Measurements from ENCODE around the gene MSANTD1. TPM values are rescaled to one million over a fixed set of nuclear protein-coding genes. Genes with fewer than 3 reads are reported as not detected.

Gene MSANTD1
- total and polyA plus RNA-seq, 10 of the 15 experiments (the other 5 are each of a cell fraction or from before 2014, with no cell fraction given), result 0.07 to 0.87 (median 0.22) TPM; not detected in 2

DNA sequence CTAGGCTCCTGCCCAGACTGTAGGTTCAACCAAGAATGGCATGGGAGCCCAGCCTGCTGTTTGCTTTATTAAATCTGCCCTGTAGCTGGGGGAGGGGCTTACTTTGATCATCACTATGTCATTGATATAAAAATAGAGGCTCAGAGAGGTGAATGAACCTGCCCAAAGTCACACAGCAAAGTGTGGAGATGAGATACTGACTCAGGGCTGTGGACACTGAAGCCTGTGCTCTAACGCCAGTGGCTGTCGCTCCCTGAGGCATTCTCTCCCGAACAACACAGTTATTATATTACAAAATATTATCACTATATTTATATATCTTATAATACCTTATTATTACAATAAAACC lies 3.5 kb downstream of the MSANTD1 start (continued):
- no peak for TF ChIP-seq CEBPB (IDR thresholded peaks at IDR 0.05; ENCODE audit: borderline replicate concordance in 1 of 2, low read depth in 2 of 2, low read length in 2 of 2)
- no peak for TF ChIP-seq NR2C2 (IDR thresholded peaks at IDR 0.05; ENCODE audit: borderline replicate concordance, control insufficient read depth, insufficient read length, low read depth)
- TF ChIP-seq RELA (IDR thresholded peaks at IDR 0.05; ENCODE audit: borderline replicate concordance, partially characterized antibody), result no peak
- TF ChIP-seq IKZF1 (conservative IDR thresholded peaks at IDR 0.05), result no peak
- TF ChIP-seq CHD1 (IDR thresholded peaks at IDR 0.05; ENCODE audit: low read depth, low read length), result no peak
- no peak for TF ChIP-seq CREB1 (IDR thresholded peaks at IDR 0.05; ENCODE audit: low read depth)
- TF ChIP-seq GATAD2B (conservative IDR thresholded peaks at IDR 0.05; ENCODE audit: low read depth), result no peak

- no peak for TF ChIP-seq TCF3 (IDR thresholded peaks at IDR 0.05; ENCODE audit: borderline replicate concordance, insufficient read depth, low read depth, low read length)
- no peak for TF ChIP-seq ZNF217 (IDR thresholded peaks at IDR 0.05)
- no peak for TF ChIP-seq MYB (IDR thresholded peaks at IDR 0.05; ENCODE audit: borderline replicate concordance, low read depth, low read length)
- TF ChIP-seq PML (IDR thresholded peaks at IDR 0.05; ENCODE audit: low read length), result no peak
- no peak for TF ChIP-seq CEBPZ (IDR thresholded peaks at IDR 0.05; ENCODE audit: low read depth, low read length)
- no peak for TF ChIP-seq SREBF1 (IDR thresholded peaks at IDR 0.05; ENCODE audit: low read length)
- TF ChIP-seq USF1 (IDR thresholded peaks at IDR 0.05; ENCODE audit: borderline replicate concordance, extremely low read length, insufficient read depth, low read depth, low read length), result no peak
- TF ChIP-seq POU2F2 (IDR thresholded peaks at IDR 0.05; ENCODE audit: borderline replicate concordance, low read depth, low read length), result no peak
- TF ChIP-seq ZSCAN29 (IDR thresholded peaks at IDR 0.05), result no peak
- POLR2A ChIA-PET, result no interaction called here
Measured at GRCh38 chr4:3252831-3253641, 4.1 kb downstream of the MSANTD1 start.

More at GRCh38 chr4:3252831-3253641, 4.1 kb downstream of the MSANTD1 start:
- Histone ChIP-seq H3K4me3 (no peak overlapping the region), H2AFZ (ENCODE audit: control insufficient read depth, low read depth, low read length) (no peak overlapping the region), H3K27me3 (replicated peaks in 1 of 2; ENCODE audit: control insufficient read depth in 2 of 2, insufficient read depth in 2 of 2, low read length in 1 of 2) (no peaks in the 10 kb centered on the region), H3K27ac (ENCODE audit: control insufficient read depth, insufficient read depth) (no peak overlapping the region), H3K36me3 (ENCODE audit: control insufficient read depth in 2 of 2, insufficient read depth in 2 of 2, low read length in 1 of 2) (no peaks in the 10 kb centered on the region), H3K4me1 (ENCODE audit: control insufficient read depth, insufficient read depth, low read length) (peaks cover 3% of the 10 kb centered on the region; the same call in 1 of the 2 replicates), H3K79me2 (ENCODE audit: control insufficient read depth, insufficient read depth, low read length) (no peaks in the 10 kb centered on the region), H3K9ac (ENCODE audit: control insufficient read depth, insufficient read depth, low read length) (no peak overlapping the region), H4K20me1 (ENCODE audit: control insufficient read depth, insufficient read depth) (no peaks in the 10 kb centered on the region), H3K4me2 (ENCODE audit: control insufficient read depth, insufficient read depth) (no peak overlapping the region), H3K9me3 (replicated peaks; ENCODE audit: control insufficient read depth, insufficient read depth, low read length) (no peaks in the 10 kb centered on the region)
- WGBS (ENCODE audit: insufficient coverage, insufficient replicate concordance, low lambda C conversion rate, missing lambda C conversion rate), result 89% methylated on average over 34 of the region's 38 CpGs
- ChIA-PET SMC1A (ENCODE audit: uncharacterized antibody, unreplicated experiment) (no interaction called here), CTCF (no interaction called here), RAD21 (ENCODE audit: unreplicated experiment) (no interaction called here)
- BruUV-seq (replicated peaks), result no TSS peak
- FAIRE-seq (no peak), DNase-seq (ENCODE audit: low read depth, low spot score) (no peak), ATAC-seq (no peak)
- in situ Hi-C loops (cut with MboI) (no loop called here), intact Hi-C loops (cut with micrococcal nuclease; ENCODE audit: unreplicated experiment) (no loop called here)
